HG03469 (cell line): ENCODE data around the gene TMEM145.

ENCODE experiments used
- ATAC-seq: cut with Tn5 transposase; IDR thresholded peaks from one replicate; pipeline ENCODE4 v1.9.1; 2021; ENCODE audit warnings: mild to moderate bottlenecking, moderate library complexity, moderate number of reproducible peaks; ENCODE audit not compliant: unreplicated experiment

Gene TMEM145

DNA sequence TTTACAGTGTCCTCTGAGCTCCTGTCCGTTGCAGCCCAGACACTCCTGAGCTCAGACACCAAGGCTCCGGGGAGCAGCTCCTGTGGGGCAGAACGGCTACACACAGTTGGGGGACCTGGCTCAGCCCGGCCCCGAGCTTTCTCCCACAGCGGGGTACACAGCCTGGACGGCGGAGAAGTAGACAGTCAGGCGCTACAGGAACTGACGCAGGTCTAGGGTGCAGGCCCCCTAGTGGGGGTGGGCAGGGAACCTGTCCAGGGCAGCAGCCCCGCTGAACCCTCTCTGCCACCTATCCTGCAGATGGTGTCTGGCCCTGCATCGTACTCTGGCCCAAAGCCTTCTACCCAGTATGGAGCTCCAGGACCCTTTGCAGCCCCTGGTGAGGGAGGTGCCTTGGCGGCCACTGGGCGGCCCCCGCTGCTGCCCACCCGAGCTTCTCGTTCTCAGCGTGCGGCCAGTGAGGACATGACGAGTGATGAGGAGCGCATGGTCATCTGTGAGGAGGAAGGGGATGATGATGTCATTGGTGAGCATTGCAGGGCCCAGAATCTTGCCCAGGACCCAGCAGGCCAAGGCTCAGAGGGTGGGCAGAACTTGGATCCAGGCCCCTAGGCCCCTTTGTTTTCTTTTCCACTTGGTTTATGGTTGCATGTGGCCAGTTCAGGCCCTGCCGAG, 24.1 kb upstream of the TMEM145 start:
- ATAC-seq, result no peak

DNA sequence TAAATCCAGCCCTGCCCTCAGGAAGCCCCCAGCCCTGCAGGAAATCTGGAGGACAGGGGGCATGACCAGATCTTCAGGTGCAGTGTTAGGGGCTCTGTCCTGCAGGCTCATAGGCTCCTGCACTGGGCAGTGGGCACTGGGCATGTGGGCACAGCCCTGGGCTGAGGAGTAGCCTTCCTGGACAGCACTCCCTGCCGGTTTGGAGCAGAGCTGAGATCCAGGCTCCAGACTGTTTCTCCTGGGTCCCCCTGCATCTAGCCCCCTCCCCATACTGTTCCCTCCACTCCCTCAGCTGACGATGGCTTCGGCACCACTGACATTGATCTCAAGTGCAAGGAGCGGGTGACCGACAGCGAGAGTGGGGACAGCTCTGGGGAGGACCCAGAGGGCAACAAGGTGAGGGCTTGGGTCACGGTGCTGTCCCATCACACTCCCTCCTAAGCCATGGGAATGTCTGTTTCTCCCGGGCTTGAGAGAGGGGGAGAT, 23.5 kb upstream of the TMEM145 start:
- no peak for ATAC-seq

DNA sequence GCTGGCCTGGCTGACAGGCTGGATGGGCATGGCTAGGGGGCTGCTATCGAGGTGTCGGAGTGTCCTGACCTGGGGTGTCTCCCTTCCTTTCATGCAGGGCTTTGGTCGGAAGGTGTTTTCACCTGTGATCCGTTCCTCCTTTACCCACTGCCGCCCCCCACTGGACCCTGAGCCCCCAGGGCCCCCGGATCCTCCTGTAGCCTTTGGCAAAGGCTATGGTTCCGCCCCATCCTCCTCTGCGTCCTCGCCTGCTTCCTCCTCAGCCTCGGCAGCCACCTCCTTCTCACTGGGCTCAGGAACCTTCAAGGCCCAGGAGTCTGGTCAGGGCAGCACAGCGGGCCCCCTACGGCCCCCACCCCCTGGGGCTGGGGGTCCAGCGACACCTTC, 23.0 kb upstream of the TMEM145 start:
- ATAC-seq, result no peak

DNA sequence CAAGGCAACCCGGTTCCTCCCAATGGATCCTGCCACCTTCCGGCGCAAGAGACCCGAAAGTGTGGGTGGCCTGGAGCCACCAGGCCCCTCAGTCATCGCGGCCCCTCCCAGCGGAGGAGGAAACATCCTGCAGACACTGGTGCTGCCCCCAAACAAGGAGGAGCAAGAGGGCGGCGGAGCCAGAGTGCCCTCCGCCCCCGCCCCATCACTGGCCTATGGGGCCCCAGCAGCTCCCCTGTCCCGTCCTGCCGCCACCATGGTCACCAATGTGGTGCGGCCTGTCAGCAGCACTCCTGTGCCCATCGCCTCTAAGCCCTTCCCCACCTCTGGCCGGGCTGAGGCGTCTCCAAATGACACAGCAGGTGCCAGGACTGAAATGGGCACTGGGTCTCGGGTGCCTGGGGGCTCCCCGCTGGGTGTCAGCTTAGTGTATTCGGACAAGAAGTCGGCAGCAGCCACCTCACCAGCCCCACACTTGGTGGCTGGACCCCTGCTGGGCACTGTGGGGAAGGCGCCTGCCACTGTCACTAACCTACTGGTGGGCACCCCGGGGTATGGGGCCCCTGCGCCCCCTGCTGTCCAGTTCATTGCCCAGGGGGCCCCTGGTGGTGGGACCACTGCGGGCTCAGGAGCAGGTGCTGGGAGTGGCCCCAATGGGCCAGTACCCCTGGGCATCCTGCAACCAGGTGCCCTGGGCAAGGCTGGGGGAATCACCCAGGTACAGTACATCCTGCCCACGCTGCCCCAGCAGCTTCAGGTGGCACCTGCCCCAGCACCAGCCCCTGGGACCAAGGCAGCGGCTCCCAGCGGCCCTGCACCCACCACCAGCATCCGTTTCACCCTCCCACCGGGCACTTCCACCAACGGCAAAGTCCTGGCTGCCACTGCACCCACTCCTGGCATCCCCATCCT, 22.3 kb upstream of the TMEM145 start:
- ATAC-seq, result no peak

DNA sequence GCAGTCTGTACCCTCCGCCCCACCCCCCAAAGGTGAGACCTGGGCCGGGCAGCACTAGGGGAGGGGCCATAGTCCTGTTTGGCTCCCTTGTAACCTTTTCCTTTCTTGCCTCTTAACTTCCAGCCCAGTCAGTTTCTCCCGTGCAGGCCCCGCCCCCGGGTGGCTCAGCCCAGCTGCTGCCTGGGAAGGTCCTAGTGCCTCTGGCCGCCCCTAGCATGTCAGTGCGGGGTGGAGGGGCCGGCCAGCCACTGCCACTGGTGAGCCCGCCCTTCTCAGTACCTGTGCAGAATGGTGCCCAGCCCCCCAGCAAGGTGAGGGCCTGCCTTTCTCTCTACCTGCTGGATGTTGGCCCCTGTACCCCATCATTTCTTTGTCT, 21.7 kb upstream of the TMEM145 start:
- no peak for ATAC-seq

DNA sequence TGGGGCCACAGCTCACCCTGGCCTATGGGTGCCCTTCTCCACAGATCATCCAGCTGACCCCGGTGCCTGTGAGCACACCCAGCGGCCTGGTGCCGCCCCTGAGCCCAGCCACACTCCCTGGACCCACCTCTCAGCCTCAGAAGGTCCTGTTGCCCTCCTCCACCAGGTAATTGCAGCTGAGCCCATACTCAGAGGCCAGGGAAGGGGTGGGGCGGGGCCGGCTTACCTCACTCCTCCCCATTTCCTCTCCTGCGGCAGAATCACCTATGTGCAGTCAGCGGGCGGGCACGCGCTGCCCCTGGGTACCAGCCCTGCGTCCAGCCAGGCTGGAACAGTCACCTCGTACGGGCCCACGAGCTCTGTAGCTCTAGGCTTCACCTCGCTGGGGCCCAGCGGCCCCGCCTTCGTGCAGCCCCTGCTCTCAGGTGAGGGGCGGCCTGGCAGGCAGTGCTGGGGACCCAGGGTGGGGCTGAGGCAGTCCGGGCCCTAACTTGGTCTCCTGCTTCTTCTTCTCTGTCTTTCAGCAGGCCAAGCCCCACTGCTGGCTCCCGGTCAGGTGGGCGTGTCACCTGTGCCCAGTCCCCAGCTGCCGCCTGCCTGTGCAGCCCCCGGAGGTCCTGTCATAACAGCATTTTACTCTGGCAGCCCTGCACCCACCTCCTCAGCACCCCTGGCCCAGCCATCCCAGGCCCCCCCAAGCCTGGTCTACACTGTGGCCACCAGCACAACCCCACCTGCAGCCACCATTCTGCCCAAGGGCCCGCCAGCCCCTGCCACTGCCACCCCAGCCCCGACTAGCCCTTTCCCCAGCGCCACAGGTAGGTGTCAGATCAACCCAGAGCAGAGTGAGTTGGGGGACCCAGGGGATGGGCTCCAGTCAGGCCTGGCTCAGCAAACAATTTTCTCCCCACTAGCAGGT, 20.8 kb upstream of the TMEM145 start:
- no peak for ATAC-seq

DNA sequence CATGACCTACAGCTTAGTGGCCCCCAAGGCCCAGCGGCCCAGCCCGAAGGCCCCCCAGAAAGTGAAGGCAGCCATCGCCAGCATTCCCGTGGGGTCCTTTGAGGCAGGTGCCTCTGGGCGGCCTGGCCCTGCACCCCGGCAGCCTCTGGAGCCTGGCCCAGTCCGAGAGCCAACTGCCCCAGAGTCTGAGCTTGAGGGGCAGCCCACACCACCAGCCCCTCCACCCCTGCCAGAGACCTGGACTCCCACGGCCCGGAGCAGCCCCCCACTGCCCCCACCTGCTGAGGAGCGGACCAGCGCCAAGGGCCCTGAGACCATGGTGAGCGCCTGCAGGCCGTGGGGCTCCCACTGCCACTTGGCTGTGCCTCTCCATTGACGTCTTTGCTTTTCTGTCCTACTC, 20.1 kb upstream of the TMEM145 start:
- ATAC-seq, result no peak

DNA sequence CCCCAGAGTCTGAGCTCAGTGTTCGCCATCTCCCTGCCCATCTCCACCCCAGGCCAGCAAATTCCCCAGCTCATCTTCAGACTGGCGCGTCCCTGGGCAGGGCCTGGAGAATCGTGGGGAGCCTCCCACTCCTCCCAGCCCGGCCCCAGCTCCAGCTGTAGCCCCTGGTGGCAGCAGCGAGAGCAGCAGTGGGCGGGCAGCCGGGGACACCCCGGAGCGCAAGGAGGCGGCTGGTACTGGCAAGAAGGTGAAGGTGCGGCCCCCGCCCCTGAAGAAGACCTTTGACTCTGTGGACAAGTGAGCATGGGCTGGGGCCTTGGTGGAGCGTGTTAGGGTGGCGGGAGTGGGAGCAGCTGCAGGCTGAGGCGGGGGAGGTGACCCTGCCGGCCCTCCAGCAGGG, 19.6 kb upstream of the TMEM145 start:
- ATAC-seq, result no peak

DNA sequence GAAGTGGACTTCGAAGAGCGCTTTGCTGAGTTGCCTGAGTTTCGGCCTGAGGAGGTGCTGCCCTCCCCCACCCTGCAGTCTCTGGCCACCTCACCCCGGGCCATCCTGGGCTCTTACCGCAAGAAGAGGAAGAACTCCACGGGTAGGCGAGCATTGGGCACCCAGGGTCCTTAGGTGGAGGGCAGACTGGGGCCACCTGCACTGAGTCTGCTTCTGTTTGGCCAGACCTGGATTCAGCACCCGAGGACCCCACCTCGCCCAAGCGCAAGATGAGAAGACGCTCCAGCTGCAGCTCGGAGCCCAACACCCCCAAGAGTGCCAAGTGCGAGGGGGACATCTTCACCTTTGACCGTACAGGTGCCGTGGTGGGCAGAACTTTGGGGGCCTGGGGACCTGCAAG, 19.2 kb upstream of the TMEM145 start:
- ATAC-seq, result no peak

DNA sequence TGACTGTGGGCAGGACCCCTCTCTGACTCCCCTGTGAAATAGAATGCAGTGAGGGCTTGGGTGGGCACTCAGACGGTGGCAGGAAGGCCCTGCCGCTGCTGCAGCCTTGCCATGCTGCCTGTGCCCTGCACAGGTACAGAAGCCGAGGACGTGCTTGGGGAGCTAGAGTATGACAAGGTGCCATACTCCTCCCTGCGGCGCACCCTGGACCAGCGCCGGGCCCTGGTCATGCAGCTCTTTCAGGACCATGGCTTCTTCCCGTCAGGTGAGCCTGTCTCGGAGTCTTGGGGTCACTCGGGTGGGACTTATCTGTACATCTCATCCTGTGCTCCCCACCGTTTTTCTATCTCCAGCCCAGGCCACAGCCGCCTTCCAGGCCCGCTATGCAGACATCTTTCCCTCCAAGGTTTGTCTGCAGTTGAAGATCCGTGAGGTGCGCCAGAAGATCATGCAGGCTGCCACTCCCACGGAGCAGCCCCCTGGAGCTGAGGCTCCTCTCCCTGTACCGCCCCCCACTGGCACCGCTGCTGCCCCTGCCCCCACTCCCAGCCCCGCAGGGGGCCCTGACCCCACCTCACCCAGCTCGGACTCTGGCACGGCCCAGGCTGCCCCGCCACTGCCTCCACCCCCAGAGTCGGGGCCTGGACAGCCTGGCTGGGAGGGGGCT, 18.5 kb upstream of the TMEM145 start:
- no peak for ATAC-seq

DNA sequence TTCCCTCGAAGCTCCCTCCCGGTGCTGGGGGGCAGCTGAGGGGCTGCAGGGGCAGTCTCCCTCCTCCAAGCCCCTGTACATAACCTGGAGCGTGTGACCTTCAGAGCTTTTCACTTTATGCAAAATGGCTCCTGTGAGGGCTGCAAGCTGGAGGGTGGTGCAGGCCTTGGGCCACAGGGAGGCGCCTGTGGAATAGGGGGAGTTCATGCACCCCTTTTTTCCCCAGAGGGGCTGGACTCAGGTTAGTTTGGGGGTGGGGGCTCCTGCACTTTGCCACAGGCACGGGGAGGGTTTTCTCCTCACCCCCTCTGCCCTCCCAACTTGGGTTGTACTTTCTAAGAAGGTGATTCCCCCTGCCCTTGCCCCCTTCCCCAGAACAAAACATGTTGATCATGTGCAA, 17.8 kb upstream of the TMEM145 start:
- ATAC-seq, result no peak

DNA sequence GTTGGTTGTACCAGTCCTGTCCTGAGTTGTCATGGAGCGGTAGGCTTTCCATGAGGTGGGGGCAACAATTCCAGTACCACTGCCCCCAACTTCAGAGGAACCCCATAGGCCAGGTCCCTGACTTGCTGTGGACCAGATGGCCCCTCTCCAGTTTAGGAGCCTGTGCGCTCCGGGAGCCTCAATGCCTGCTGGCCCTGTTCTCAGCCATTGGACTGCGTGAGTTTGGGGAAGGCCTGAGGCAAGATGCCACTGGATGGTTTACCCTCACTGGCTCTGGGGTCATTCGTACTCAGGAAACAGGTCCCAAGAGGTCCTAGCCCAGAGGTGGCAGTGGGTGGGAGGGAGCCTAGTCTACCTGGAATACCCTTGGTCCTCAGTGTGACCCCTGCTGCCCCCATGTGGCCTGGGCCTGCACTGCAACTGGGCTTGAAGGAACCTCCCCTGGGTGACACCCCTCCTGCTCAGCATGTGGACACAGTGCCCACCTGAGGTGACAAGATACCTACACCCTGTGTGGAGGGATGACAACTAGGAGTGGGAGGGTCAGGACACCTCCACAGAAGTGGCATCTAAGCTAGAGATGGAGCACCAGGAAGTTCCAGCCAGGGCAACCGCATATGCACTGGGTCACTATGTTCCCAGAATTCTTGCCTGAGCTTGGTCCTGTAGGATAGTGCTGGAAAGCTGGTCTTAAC, 17.1 kb upstream of the TMEM145 start:
- ATAC-seq, result no peak

DNA sequence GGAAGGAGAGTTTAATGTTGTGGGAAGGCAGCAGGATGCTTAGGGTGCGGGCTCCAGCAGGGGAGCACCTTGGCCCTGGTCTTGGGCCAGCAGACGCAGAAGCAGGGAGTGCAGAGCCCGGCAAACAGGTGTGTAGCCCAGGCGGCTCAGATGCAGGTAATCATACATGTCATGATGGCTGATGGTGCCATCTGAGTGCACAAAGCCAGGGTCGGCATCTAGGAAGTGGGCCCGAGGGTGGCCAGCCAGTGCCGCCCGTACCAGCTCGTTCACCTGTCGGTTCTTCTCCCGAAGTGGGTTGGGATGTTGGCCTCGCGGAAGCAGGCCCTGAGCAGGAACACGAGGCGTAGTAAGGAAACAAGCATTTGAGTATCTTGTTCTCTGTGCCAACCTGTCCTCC, 16.1 kb upstream of the TMEM145 start:
- ATAC-seq, result no peak

DNA sequence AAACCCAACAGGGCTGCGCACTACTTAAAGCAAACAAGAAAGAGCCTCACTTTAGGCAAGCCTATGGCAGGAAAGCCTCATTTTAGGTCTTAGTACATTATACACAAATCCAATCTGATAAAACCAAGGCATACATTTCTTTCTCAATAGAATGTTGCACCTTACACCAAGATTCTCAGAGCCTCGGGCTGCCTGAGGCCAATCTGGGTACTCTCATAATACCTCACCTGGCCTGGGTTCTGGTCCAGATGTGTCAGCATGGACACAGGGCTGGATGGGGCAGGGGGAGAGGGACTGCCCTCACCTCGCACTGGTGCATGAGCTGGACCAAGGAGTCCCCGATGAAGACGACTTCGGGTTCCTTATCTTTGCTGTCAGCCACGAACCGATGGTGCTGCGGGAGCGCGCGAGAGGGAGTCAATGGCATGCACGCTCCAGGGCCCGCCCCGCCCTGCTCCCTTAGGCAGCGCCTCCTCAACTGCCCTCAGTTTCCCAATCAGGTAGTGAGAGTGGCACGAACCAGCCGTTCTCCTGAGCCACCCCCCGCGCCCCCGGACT, 11.4 kb upstream of the TMEM145 start, which contains the start of gene PRR19:
TSS of gene PRR19 (plus strand) at position 487 of the 558 bp plus-strand sequence. CDS start 7,453 bp downstream, outside the sequence.
- no peak for ATAC-seq

DNA sequence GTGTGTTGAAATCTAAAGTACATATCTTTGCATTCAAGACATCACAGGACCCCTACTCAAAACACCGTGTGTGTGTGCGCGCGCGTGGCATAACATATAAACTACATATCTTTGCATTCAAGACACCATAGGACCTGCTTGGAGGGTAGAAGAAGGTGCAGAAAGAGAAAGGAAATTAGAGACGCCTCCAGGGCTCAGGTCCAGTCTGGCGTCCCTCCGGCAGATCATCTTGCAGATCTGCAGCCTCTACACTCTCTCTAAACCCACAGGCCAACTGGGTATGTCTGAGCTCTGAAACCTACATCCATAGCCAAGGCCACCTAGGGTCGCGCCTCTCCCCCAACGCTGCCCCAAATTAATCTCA, 10.0 kb upstream of the TMEM145 start:
- no peak for ATAC-seq

DNA sequence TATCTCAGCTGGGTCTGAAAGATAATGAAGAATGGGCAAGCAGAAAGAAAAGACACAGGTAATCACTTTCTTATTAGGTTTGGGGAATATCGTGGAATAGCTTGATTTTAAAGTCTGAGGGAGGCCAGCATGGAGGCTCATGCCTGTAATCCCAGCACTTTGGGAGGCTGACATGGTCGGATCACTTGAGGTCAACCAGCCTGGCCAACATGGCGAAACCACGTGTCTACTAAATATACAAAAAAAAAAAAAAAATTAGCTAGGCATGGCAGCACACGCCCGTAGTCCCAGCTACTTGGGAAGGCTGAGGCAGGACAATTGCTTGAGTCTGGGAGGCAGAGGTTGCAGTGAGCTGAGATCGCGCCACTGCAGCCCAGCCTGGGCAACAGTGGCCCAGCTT, 9.2 kb upstream of the TMEM145 start:
- ATAC-seq, result no peak

DNA sequence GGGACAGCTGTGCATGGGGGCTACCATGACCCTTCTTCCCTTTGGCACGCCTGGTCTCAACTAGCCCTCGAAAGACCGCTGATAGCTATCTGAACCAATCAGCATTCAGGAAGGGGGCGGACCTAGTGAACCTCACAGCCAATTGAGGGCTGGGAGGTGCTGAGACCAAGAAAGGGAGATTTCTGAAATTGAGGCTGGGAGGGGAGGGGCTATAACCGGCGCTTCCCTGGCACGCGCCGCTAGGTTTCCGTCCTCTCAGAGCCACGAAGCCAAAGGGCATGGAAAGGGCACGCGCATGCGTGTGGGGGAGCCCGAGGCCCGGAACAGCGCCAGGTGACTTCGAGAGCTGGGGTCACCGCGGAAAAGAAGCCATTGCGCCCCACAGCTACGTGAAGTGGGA, 6.5 kb upstream of the TMEM145 start:
- no peak for ATAC-seq

DNA sequence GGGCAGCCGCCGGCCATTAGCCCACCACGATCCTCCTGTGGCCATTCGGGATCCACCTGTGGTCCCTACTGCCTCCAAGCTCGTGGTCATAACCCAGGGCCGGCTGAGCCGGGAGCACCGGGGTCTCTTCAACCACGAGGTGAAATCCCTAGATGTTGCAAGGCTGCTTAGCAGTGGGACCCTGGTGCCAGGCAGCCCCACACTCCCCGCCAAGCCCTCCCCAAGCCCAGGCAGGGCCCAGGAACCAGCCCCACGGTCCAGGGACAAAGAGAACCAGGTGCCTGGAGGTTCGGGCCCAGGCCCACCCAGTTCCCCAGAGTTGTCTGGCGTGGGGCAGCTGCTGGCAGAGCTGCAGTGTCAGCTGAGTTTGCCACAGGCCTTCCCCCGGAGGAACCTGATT, 3.4 kb upstream of the TMEM145 start:
- no peak for ATAC-seq

DNA sequence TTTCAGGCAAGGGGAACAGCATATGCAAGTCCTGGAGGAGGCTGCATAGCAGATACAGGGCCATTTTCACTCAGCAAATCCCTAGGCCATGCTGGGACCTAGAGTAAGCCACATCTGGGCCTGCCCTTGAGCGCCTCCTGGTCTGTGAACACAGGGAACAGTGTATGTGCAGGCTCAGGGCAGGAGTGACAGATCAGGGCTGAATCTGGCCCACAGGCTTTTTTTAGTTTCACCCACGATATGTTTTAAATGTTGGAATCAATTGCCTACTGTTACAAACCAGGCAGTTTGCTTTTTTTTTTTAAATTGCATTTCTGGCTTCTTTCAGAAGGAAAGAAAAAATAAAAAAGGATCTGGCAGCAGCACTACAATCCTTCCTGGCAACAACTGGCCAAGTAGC, 1.5 kb upstream of the TMEM145 start:
- no peak for ATAC-seq

DNA sequence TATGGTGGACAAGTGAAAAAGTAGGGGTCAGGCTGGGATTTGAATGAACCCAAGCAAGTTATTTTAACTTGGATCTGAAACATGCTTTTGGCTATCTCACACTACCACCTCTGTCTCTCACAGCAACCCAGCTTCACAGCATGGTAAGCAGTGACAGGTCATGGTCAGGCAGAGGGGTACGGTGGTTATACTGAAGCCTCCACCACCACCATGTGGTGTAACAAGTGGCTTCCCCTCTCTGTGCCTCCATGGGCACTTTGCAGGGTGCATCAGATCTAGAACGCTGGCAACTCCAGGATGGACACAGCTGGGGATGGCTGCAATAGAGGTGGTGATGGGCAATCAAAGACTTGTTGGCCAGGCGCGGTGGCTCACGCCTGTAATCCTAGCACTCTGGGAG, 739 bp upstream of the TMEM145 start:
- no peak for ATAC-seq
